ENCODE measurements around the gene TRDN. TPM values are rescaled to one million over a fixed set of nuclear protein-coding genes. Genes with fewer than 3 reads are reported as not detected.

TRDN gene
- total RNA-seq, 4 donors from 2014 or later: not detected

- Histone ChIP-seq H3K27me3 (no peaks in the 10 kb centered on the region), H3K4me3 (no peak overlapping the region), H3K27ac (no peak overlapping the region), H3K36me3 (no peaks in the 10 kb centered on the region), H3K4me1 (no peaks in the 10 kb centered on the region), H3K9me3 (no peaks in the 10 kb centered on the region)
- no peak for DNase-seq
- TF ChIP-seq POLR2A (IDR thresholded peaks at IDR 0.05) (no peak), CTCF (IDR thresholded peaks at IDR 0.05) (no peak)
- intact Hi-C loops (cut with DNase I): no loop called here
- 55 to 73% methylated on average over 3 of the region's 3 CpGs for WGBS, 2 donors
These were observed 19.8 kb downstream of the TRDN start for GRCh38 chr6:123616942-123617341.

GRCh38 chr6:123616016-123616415, 20.7 kb downstream of the TRDN start:
- intact Hi-C loops (cut with DNase I): no loop called here
- no peak for DNase-seq
- TF ChIP-seq POLR2A (IDR thresholded peaks at IDR 0.05): no peak
- no peak for TF ChIP-seq CTCF (IDR thresholded peaks at IDR 0.05)
- 36 to 40% methylated on average over 5 of the region's 5 CpGs for WGBS, 2 donors
- no peak overlapping the region for H3K27ac ChIP-seq
- no peak overlapping the region for H3K4me3 ChIP-seq
- no peaks in the 10 kb centered on the region for H3K27me3 ChIP-seq
- H3K36me3 ChIP-seq: no peaks in the 10 kb centered on the region
- H3K9me3 ChIP-seq: no peaks in the 10 kb centered on the region
- H3K4me1 ChIP-seq: no peaks in the 10 kb centered on the region

GRCh38 chr6:123610779-123611178, 26.0 kb downstream of the TRDN start:
- Histone ChIP-seq H3K36me3 (no peaks in the 10 kb centered on the region), H3K27me3 (no peaks in the 10 kb centered on the region), H3K4me3 (no peak overlapping the region), H3K27ac (no peak overlapping the region), H3K4me1 (no peaks in the 10 kb centered on the region), H3K9me3 (no peaks in the 10 kb centered on the region)
- no peak for DNase-seq
- intact Hi-C loops (cut with DNase I): no loop called here
- TF ChIP-seq POLR2A (IDR thresholded peaks at IDR 0.05): no peak
- TF ChIP-seq CTCF (IDR thresholded peaks at IDR 0.05): no peak

- no peaks in the 10 kb centered on the region for H3K9me3 ChIP-seq
- no peaks in the 10 kb centered on the region for H3K4me1 ChIP-seq
- DNase-seq: no peak
- H3K27me3 ChIP-seq: no peaks in the 10 kb centered on the region
- intact Hi-C loops (cut with DNase I): no loop called here
- H3K27ac ChIP-seq: no peak overlapping the region
- no peaks in the 10 kb centered on the region for H3K36me3 ChIP-seq
- TF ChIP-seq CTCF (IDR thresholded peaks at IDR 0.05): no peak
- WGBS, 2 donors: 46 to 54% methylated on average over 6 of the region's 6 CpGs
- H3K4me3 ChIP-seq: no peak overlapping the region
These were observed 32.7 kb downstream of the TRDN start for GRCh38 chr6:123604067-123604466.

GRCh38 chr6:123598011-123598410, 38.7 kb downstream of the TRDN start:
- TF ChIP-seq CTCF (IDR thresholded peaks at IDR 0.05) (no peak), POLR2A (IDR thresholded peaks at IDR 0.05) (no peak)
- intact Hi-C loops (cut with DNase I): no loop called here
- Histone ChIP-seq H3K36me3 (no peaks in the 10 kb centered on the region), H3K4me1 (no peaks in the 10 kb centered on the region), H3K27me3 (no peaks in the 10 kb centered on the region), H3K9me3 (no peaks in the 10 kb centered on the region), H3K27ac (no peak overlapping the region), H3K4me3 (no peak overlapping the region)
- DNase-seq: no peak
- WGBS, 2 donors: 75 to 87% methylated on average over 3 of the region's 3 CpGs

All from esophagus squamous epithelium (tissue), 5 donors.